WTC11 (cell line): ENCODE measurements around the gene CLCN1. TPM values are rescaled to one million over a fixed set of nuclear protein-coding genes. Genes with fewer than 3 reads are reported as not detected.

Source experiments
- ATAC-seq: fragments of 200-7000 bp; cut with Tn5 transposase; 2 replicates; pipeline ENCODE4 v1.10.0; 2021; ENCODE audit warnings: mild to moderate bottlenecking, moderate library complexity
- CTCF ChIA-PET: fragments of 300-600 bp; sonication (Branson Sonifier 250); formaldehyde crosslinking; loops from one replicate; lab custom pipeline; 2021; ENCODE audit warnings: antibody characterized with exemption; lab: Charles Lee
- POLR2A ChIA-PET: fragments of 350-600 bp; sonication (Branson Sonifier 250); formaldehyde crosslinking; loops from one replicate; lab custom pipeline; 2021; ENCODE audit warnings: antibody characterized with exemption; lab: Charles Lee
- DNase-seq: peaks from one replicate; pipeline ENCODE4 v3.0.0; 2021; ENCODE audit warnings: low spot score
- H3K27ac Mint-ChIP-seq: 2 replicates; pipeline ENCODE4 v1.8.0; 2021; ENCODE audit warnings: mixed read lengths
- H3K27me3 Mint-ChIP-seq: 2 replicates; pipeline ENCODE4 v1.8.0; 2021; ENCODE audit warnings: low read depth, mild to moderate bottlenecking, moderate library complexity, mixed read lengths
- H3K36me3 Mint-ChIP-seq: 2 replicates; pipeline ENCODE4 v1.8.0; 2021; ENCODE audit warnings: mixed read lengths
- H3K4me1 Mint-ChIP-seq: 2 replicates; pipeline ENCODE4 v1.8.0; 2022; ENCODE audit warnings: mixed read lengths
- H3K4me3 Mint-ChIP-seq: 2 replicates; pipeline ENCODE4 v1.8.0; 2021; ENCODE audit warnings: mild to moderate bottlenecking, moderate library complexity, mixed read lengths
- H3K9me3 Mint-ChIP-seq: 2 replicates; pipeline ENCODE4 v1.8.0; 2021; ENCODE audit warnings: mixed read lengths
- CBFB ChIP-seq: sonication (generic); formaldehyde crosslinking; IDR thresholded peaks from 2 replicates; pipeline ENCODE4 v1.8.1; 2022; ENCODE audit warnings: mild to moderate bottlenecking, low read depth, missing genetic modification reagents
- CREB1 ChIP-seq: sonication (generic); formaldehyde crosslinking; IDR thresholded peaks from 2 replicates; pipeline ENCODE4 v1.8.0; 2023; ENCODE audit warnings: mild to moderate bottlenecking, missing genetic modification reagents
- E2F1 ChIP-seq: sonication (generic); formaldehyde crosslinking; IDR thresholded peaks from 2 replicates; pipeline ENCODE4 v1.8.0; 2022; ENCODE audit warnings: mild to moderate bottlenecking, missing genetic modification reagents
- ELF4 ChIP-seq: sonication (generic); formaldehyde crosslinking; IDR thresholded peaks from 2 replicates; pipeline ENCODE4 v1.8.1; 2022; ENCODE audit warnings: low read depth, mild to moderate bottlenecking, moderate library complexity, missing genetic modification reagents
- EMX1 ChIP-seq: fragments of 250-450 bp; sonication (Bioruptor Pico); IDR thresholded peaks from 2 replicates; pipeline ENCODE4 v1.8.0; 2021; ENCODE audit warnings: mild to moderate bottlenecking
- ESRRA ChIP-seq: sonication (generic); formaldehyde crosslinking; IDR thresholded peaks from 2 replicates; pipeline ENCODE4 v1.8.1; 2022; ENCODE audit warnings: mild to moderate bottlenecking, missing genetic modification reagents, borderline replicate concordance
- ETV6 ChIP-seq: sonication (generic); formaldehyde crosslinking; IDR thresholded peaks from 2 replicates; pipeline ENCODE4 v1.8.1; 2022; ENCODE audit warnings: mild to moderate bottlenecking, missing genetic modification reagents
- GTF2I ChIP-seq: fragments of 250-450 bp; sonication (Bioruptor Pico); conservative IDR thresholded peaks from 2 replicates; pipeline ENCODE4 v1.4.0; 2021; ENCODE audit warnings: mild to moderate bottlenecking
- IRF2 ChIP-seq: sonication (generic); formaldehyde crosslinking; IDR thresholded peaks from 2 replicates; pipeline ENCODE4 v1.8.0; 2022; ENCODE audit warnings: low read depth, missing genetic modification reagents, borderline replicate concordance
- JAZF1 ChIP-seq: fragments of 250-450 bp; sonication (Bioruptor Pico); IDR thresholded peaks from 2 replicates; pipeline ENCODE4 v1.9.0; 2021; ENCODE audit warnings: moderate library complexity, mild to moderate bottlenecking, inconsistent platforms
- KAT7 ChIP-seq: sonication (generic); formaldehyde crosslinking; IDR thresholded peaks from 2 replicates; pipeline ENCODE4 v1.8.1; 2023; ENCODE audit warnings: missing genetic modification reagents, mild to moderate bottlenecking, borderline replicate concordance
- RELA ChIP-seq: sonication (generic); formaldehyde crosslinking; IDR thresholded peaks from 2 replicates; pipeline ENCODE4 v1.8.1; 2022; ENCODE audit warnings: missing genetic modification reagents, mild to moderate bottlenecking, borderline replicate concordance
- SMAD3 ChIP-seq: sonication (generic); formaldehyde crosslinking; IDR thresholded peaks from 2 replicates; pipeline ENCODE4 v1.8.0; 2022; ENCODE audit warnings: missing genetic modification reagents, mild to moderate bottlenecking, borderline replicate concordance
- SP1 ChIP-seq: sonication (generic); formaldehyde crosslinking; conservative IDR thresholded peaks from 2 replicates; pipeline ENCODE4 v1.8.1; 2022; ENCODE audit warnings: missing genetic modification reagents
- ZNF121 ChIP-seq: sonication (generic); formaldehyde crosslinking; IDR thresholded peaks from 2 replicates; pipeline ENCODE4 v1.8.0; 2023; ENCODE audit warnings: missing genetic modification reagents
- ZNF232 ChIP-seq: sonication (generic); formaldehyde crosslinking; IDR thresholded peaks from 2 replicates; pipeline ENCODE4 v1.8.0; 2022; ENCODE audit warnings: mild to moderate bottlenecking, missing genetic modification reagents
- ZNF416 ChIP-seq: fragments of 250-450 bp; sonication (Bioruptor Pico); IDR thresholded peaks from 2 replicates; pipeline ENCODE4 v1.9.0; 2021; ENCODE audit warnings: mild to moderate bottlenecking, inconsistent platforms
- ZNF423 ChIP-seq: fragments of 250-450 bp; sonication (Bioruptor Pico); IDR thresholded peaks from 2 replicates; pipeline ENCODE4 v2.1.2; 2022; ENCODE audit warnings: mild to moderate bottlenecking, moderate library complexity
- ZNF512 ChIP-seq: sonication (generic); formaldehyde crosslinking; IDR thresholded peaks from 2 replicates; pipeline ENCODE4 v1.8.1; 2022; ENCODE audit warnings: missing genetic modification reagents, borderline replicate concordance
- total RNA-seq: library from RNA; stranded (reverse); gene quantifications from 3 replicates; pipeline ENCODE4 v1.2.3, GENCODE V29; 2021
- TF ChIP-seq, protein P1 (sequence below): sonication (generic); formaldehyde crosslinking; IDR thresholded peaks from 2 replicates; pipeline ENCODE4 v1.8.1; 2023; ENCODE audit warnings: mild to moderate bottlenecking, missing genetic modification reagents, borderline replicate concordance
- TF ChIP-seq, protein P2 (sequence below): sonication (generic); formaldehyde crosslinking; IDR thresholded peaks from 2 replicates; pipeline ENCODE4 v1.8.0; 2023; ENCODE audit warnings: mild to moderate bottlenecking, missing genetic modification reagents
- TF ChIP-seq, protein P3 (sequence below): sonication (generic); formaldehyde crosslinking; IDR thresholded peaks from 2 replicates; pipeline ENCODE4 v1.8.0; 2023; ENCODE audit warnings: missing genetic modification reagents, mild to moderate bottlenecking, borderline replicate concordance

Gene CLCN1
- total RNA-seq, 1 experiment from 2014 or later: 0.28 TPM

GRCh38 chr7:143287935-143288826 is 27.7 kb upstream of the CLCN1 start, which contains the start of gene CASP2 (continued):
- TF ChIP-seq, protein P1, sequence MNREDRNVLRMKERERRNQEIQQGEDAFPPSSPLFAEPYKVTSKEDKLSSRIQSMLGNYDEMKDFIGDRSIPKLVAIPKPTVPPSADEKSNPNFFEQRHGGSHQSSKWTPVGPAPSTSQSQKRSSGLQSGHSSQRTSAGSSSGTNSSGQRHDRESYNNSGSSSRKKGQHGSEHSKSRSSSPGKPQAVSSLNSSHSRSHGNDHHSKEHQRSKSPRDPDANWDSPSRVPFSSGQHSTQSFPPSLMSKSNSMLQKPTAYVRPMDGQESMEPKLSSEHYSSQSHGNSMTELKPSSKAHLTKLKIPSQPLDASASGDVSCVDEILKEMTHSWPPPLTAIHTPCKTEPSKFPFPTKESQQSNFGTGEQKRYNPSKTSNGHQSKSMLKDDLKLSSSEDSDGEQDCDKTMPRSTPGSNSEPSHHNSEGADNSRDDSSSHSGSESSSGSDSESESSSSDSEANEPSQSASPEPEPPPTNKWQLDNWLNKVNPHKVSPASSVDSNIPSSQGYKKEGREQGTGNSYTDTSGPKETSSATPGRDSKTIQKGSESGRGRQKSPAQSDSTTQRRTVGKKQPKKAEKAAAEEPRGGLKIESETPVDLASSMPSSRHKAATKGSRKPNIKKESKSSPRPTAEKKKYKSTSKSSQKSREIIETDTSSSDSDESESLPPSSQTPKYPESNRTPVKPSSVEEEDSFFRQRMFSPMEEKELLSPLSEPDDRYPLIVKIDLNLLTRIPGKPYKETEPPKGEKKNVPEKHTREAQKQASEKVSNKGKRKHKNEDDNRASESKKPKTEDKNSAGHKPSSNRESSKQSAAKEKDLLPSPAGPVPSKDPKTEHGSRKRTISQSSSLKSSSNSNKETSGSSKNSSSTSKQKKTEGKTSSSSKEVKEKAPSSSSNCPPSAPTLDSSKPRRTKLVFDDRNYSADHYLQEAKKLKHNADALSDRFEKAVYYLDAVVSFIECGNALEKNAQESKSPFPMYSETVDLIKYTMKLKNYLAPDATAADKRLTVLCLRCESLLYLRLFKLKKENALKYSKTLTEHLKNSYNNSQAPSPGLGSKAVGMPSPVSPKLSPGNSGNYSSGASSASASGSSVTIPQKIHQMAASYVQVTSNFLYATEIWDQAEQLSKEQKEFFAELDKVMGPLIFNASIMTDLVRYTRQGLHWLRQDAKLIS (CRISPR knock-in tag): no peak; the same call in 1 of the 2 replicates
- TF ChIP-seq JAZF1 (CRISPR knock-in tag): no peak
- peak; percentile 96 for TF ChIP-seq E2F1 (CRISPR knock-in tag)
- peak; percentile 88 for TF ChIP-seq ETV6
- TF ChIP-seq GTF2I (CRISPR knock-in tag): no peak
- TF ChIP-seq CREB1 (CRISPR knock-in tag): peak; percentile 92
- no peak for TF ChIP-seq CBFB (CRISPR knock-in tag)
- peak; percentile 12; the same call in 1 of the 2 replicates for TF ChIP-seq ZNF423
- TF ChIP-seq ZNF232 (CRISPR knock-in tag): peak; percentile 92
- TF ChIP-seq, protein P2, sequence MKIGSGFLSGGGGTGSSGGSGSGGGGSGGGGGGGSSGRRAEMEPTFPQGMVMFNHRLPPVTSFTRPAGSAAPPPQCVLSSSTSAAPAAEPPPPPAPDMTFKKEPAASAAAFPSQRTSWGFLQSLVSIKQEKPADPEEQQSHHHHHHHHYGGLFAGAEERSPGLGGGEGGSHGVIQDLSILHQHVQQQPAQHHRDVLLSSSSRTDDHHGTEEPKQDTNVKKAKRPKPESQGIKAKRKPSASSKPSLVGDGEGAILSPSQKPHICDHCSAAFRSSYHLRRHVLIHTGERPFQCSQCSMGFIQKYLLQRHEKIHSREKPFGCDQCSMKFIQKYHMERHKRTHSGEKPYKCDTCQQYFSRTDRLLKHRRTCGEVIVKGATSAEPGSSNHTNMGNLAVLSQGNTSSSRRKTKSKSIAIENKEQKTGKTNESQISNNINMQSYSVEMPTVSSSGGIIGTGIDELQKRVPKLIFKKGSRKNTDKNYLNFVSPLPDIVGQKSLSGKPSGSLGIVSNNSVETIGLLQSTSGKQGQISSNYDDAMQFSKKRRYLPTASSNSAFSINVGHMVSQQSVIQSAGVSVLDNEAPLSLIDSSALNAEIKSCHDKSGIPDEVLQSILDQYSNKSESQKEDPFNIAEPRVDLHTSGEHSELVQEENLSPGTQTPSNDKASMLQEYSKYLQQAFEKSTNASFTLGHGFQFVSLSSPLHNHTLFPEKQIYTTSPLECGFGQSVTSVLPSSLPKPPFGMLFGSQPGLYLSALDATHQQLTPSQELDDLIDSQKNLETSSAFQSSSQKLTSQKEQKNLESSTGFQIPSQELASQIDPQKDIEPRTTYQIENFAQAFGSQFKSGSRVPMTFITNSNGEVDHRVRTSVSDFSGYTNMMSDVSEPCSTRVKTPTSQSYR (CRISPR knock-in tag): peak; percentile 93
- no peak for TF ChIP-seq KAT7
- TF ChIP-seq IRF2 (CRISPR knock-in tag): no peak
- 0 out of 2 replicates have a peak, but pooled peaks have one; percentile 36 for TF ChIP-seq ELF4 (CRISPR knock-in tag)
- 0 out of 2 replicates have a peak, but pooled peaks have one; percentile 47 for TF ChIP-seq SMAD3 (CRISPR knock-in tag)

DNA sequence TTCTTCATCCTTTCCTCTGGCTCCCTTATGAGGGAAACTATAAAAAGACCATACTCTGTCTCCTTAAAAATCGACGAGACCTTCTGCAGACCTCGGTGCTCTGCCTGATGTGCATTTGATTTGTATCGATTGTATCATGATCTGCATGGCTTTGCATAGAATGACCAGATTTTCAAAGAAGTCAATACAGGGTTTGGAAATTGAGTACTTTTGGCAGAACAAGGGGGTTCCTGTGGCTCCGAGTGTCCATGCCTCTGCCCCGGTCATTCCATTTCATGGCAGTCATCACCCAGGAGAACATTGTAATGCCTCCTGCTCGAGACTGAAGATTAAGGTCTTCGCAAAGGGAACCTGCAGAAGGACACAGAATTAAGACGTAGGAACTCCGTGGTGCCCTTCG is 27.1 kb upstream of the CLCN1 start:
- ChIA-PET CTCF (interaction anchor here (1.1 to 1.2 kb wide), 5 partner anchors 14 to 81 kb away, joined by 3 read pairs; no protein-coding TSS in a partner anchor), POLR2A (interaction anchor here (0.6 to 1.4 kb wide), 3 partner anchors 8 to 46 kb away, joined by 3 to 7 read pairs (median 6); partner anchors contain the start of gene GSTK1)
- Mint-ChIP-seq H3K4me1 (peaks cover 36% of the 10 kb centered on the region), H3K9me3 (peaks cover 14% of the 10 kb centered on the region), H3K27me3 (peaks cover 38% of the 10 kb centered on the region), H3K27ac (peak overlapping the region; percentile 87), H3K4me3 (peak overlapping the region; percentile 98), H3K36me3 (peaks cover 42% of the 10 kb centered on the region)
- DNase-seq: no peak
- no peak for ATAC-seq
- TF ChIP-seq ZNF121 (no peak), SP1 (CRISPR knock-in tag) (no peak), ZNF423 (no peak), RELA (CRISPR knock-in tag) (no peak), ZNF416 (CRISPR knock-in tag) (no peak), ZNF512 (no peak), ESRRA (no peak), EMX1 (CRISPR knock-in tag) (no peak)
- TF ChIP-seq, protein P3, sequence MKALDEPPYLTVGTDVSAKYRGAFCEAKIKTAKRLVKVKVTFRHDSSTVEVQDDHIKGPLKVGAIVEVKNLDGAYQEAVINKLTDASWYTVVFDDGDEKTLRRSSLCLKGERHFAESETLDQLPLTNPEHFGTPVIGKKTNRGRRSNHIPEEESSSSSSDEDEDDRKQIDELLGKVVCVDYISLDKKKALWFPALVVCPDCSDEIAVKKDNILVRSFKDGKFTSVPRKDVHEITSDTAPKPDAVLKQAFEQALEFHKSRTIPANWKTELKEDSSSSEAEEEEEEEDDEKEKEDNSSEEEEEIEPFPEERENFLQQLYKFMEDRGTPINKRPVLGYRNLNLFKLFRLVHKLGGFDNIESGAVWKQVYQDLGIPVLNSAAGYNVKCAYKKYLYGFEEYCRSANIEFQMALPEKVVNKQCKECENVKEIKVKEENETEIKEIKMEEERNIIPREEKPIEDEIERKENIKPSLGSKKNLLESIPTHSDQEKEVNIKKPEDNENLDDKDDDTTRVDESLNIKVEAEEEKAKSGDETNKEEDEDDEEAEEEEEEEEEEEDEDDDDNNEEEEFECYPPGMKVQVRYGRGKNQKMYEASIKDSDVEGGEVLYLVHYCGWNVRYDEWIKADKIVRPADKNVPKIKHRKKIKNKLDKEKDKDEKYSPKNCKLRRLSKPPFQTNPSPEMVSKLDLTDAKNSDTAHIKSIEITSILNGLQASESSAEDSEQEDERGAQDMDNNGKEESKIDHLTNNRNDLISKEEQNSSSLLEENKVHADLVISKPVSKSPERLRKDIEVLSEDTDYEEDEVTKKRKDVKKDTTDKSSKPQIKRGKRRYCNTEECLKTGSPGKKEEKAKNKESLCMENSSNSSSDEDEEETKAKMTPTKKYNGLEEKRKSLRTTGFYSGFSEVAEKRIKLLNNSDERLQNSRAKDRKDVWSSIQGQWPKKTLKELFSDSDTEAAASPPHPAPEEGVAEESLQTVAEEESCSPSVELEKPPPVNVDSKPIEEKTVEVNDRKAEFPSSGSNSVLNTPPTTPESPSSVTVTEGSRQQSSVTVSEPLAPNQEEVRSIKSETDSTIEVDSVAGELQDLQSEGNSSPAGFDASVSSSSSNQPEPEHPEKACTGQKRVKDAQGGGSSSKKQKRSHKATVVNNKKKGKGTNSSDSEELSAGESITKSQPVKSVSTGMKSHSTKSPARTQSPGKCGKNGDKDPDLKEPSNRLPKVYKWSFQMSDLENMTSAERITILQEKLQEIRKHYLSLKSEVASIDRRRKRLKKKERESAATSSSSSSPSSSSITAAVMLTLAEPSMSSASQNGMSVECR (CRISPR knock-in tag): no peak; the same call in 1 of the 2 replicates
